Measurements from ENCODE around the gene ULK3. TPM values are rescaled to one million over a fixed set of nuclear protein-coding genes. Genes with fewer than 3 reads are reported as not detected.

ULK3 gene
- polyA plus RNA-seq, 1 donor = 49.3 TPM

DNA sequence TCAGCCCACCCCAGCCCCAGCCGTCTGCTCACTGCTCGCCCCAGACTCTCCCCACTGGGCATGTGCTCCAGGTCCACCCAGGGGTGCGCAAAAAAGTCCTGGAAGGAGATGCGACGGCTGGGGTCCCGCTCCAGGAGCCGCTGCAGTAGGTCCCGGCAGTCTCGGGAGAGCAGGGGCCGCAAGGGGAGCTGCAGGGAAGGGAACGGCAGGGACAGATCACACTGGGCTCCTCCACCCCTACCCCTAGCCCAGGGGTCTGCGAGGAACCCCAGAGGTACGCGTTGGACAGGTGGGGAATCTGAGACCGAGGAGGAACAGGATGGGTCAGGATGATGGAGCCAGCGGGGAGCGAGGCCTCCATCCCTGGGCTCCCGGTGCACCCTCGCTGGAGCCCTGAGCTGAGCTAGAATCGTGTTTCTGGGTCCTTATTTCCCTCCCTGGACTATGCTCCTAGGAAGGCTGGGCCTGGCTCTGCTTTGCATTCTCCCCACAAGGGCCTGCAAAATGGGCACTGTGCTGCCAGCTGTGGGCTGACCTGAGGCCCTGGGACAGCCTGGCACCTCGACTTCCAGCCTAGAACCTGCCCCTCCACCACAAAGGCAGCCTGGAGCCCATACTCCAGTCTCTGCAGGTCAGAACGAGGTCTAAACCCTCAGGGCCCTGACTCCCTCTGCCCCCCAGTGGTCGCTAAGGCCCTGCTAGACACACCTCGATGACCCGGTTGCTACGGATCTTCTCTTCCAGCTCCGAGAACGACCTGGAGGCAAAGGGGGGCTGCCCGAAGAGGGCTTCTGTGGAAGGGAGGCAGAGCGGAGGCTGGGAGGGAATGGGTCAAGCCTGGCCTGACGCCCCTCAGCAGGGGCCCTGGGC is 3.2 kb downstream of the ULK3 start:
- DNase-seq = no peak

DNA sequence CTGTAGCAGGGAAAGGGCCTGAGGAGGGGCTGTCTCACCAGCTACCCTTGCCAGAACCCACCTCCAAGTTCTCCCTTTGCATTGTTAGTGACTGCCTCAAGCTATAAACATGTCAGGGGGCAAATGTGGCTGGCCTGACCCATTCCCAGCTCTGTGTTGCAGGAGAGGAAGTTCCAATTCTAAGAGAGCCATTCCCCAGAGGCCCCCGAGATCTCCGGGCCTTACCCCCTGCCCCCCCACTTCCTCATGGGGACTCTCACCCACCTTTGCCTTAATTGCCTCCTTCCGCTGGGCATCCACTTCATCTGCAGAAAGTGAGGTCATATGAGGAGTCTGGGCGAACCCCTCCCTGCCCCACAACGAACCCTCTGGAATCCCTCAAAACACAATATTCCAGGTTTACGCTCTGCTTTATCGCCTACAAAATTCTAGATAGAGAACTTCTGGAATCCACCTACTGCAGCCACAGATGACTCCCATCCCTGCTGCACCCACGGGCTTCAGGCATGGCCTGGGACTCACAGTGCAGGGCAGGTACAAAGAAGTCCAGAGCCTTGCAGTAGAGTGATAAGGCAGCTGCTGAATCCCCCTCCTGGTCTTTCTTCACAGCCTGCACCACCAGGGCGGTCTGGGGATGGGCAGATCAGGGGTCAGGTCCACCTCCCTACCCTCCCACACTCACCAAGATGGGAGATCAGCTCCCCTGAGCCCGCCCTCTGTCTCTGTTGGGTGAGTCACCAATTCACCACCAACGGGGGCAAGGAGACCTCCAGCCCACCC is 4.0 kb downstream of the ULK3 start:
- DNase-seq = no peak

DNA sequence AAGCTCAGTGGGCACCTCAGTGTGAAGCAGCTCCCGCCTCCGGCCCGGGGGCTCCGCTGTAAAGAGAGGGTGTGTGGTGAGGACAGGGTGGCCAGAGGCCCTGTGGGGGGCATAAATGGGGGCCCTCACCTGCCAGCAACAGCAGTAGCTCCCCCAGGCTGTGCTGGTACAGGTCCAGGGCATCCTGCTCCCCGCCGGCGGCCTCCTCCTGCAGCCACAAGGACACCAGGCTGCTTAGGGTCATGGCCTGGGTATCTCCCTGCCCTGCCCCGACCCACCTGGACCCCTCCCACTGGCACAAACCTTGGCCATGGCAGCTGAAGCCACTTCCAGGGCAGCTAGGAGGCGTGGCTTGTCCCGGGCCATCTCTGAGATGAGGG is 4.8 kb downstream of the ULK3 start:
- no peak for DNase-seq

DNA sequence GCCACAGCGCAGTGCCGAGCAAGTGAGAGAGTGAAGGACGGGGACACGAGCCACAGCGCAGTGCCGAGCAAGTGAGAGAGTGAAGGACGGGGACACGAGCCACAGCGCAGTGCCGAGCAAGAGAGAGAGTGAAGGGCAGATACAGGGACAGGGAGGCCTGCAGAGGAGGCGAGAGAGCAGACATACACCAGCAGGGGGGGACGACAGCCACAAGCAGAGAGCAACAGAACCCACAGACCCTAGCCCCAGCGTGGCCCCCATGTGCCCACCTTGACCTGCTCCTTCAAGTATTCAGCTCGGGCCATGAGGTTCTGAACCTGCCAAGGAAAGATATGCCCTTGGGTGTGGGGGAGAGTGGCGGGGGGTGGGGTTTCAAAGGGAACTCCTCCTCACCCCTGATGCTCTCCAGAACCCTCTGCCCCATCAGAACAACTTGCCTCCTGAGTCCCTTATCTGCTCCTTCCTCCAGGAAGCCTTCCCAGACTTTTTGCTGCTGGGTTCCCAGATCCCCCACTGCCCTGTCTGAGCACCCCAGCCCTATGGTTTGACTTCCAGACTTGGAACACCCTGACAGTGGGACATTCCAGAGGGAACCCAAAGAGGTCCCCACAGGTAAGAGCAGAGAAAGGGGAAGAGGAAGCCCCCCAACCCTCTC is 5.3 kb downstream of the ULK3 start:
- no peak for DNase-seq

DNA sequence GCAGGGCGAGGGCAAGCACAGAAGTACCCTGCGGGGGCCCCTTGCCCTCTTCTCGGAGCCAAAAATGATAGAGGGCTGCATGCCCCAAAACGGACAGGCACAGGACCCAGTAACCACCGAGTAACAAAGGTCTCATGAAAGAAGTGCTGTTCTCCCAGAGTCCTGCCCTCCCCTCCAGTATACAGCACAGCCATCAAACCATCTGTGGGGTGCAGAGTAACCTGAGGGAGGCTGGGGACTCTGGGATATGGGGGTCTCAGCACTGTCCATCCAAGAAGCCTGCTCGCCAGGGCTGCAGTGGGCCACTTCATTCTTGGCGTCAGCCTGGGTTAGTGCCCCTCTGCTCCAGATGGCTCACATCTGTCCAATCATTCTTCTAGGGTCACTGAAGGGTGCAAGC is 6.1 kb downstream of the ULK3 start:
- no peak for DNase-seq

DNA sequence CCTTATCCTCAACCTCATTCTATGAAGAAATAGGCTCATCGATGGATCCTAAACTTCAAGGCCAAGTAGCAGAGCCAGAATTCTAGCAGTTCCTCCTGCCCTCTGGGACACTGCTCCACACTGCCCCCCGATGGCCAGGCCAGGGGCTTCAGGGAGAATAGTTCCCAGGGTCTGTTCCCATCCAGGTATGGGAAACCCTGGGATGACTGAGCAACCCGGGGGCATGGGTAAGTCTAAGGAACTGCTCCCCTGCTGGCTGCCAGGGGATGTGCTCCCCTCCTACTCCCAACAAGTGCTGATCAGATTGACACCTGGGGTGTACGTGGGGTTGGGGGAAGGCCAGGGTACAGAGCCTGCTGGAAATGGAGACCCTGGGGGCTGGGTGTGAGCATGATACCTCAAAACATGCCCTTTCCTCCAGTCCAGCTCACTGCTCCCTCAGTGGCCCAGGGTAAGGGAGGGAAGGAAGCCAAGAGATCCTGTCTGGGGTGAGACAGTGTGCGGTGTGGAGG is 7.6 kb downstream of the ULK3 start:
- DNase-seq = no peak

DNA sequence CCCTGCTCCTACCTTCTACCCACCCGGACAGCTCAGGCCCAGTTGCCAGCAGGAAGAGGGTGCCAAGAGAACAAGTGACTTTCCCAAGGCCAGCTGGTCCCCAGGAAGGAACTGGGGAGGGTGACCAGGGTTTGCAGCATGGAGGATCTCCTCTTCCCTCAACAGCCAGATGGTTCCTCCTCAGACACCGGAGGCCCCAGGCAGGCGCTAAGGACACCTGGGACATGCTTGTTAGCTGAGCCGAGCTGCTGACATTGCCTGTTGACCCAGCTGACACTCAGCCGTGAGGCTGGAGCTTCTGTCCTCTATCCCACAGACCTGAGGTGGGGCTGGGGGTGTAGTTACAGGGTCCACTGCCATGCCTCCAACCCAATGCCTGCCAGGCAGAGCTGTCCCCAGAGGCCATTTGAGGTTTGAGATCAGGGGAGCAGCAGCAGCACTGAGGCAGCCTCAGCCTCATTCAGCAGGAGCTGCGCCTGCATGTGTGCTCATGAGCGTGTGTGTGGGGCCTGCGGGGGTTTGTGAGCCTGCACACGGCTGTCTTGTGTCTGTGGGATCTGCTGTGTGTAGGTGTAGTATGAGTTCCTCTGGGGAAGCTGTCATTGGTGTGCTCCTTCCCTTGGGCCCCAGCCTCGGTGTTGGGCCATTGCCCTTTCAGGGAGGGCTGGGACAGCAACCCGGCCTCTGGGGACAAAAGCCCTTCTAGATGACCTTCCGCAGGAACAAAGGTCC is 9.4 kb downstream of the ULK3 start:
- no peak for DNase-seq

DNA sequence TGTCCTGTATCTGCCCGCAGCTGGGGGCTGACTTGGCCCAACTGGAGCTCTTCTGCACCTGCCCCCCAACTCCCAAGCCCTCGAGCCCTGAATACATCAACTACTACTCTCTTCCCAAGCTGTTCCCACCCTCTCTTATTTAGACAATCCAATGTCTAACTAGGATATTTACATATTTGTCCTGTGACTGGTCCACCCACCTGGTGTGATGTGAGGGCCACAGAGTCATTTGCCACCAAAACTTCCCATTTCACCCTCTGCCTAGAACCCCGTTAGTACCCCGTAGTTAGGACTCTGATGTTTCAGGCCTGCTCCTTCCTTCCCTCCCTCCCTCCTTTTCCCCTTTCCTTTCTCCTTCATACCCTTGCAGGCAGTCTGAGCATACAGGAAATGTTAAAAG is 10.1 kb downstream of the ULK3 start:
- no peak for DNase-seq

DNA sequence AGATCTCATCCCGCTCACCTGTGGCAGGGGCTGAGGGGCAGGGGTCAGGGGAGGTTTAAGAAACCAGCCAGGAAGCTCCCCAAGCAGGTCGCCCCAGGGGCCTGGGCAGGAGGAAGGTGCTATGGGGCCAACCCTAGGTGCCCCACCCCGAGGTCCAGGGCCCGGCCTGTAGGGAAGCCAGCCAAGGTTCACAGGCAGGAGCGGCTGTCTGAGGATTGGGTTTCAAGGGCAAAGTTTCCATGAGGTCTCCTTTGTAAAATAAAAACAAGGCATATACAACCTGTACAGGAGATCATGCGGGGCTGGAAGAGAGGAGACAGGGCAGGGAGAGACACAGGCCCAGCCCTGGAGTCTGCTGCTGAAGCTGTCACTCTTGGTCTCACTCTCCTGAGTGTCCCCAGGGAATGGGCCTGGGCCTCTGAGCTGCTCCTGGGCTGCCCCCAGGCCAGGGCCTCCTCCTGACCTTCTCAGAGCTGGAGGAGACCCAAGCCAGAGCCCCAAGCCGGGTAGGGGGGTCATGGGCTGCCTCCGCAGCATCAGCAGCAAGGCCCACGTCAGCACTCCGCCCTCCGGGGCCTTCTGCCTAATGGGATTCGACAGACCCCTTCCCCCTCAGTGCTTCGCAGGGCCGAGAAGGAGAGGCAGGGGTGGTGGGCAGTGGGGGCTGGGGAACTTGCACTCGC is 11.0 kb downstream of the ULK3 start:
- DNase-seq = no peak

DNA sequence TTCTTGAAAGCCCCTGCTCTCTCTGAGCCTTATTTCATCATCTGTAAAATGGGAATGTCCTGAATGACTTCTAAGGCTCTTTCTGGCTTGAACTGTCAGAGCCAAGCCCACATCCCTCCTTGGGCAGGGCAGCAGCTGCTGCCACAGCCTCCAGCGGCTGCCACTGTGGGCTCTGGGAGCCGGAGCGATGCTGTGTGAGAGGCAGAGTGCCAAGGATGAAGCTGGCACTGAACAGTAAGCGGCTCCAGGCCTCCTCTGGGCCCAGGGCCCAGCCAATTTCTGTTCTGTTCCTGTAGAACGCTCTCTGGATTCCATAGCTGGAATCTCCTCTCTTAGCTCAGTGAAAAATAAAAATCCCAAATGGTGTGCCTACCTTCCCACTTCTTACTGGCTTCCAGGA is 12.1 kb downstream of the ULK3 start:
- no peak for DNase-seq

DNA sequence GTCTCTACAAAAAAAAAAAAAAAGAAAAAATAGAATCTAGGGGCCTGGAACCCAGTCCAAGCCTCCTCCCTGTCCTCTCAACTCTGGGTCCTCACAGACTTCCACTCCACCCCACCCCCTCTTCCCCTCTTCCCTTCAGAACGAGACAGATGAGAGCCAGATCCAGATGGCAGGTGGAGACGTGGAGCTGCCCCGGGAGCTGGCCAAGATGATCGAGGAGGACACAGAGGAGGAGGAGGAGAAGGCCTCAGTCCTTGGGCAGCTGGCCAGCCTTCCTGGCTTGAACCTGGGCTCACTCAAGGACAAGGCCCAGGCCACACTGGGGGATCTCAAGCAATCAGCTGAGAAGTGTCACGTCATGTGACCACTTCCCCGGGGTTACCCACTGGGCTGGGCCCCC is 13.0 kb downstream of the ULK3 start:
- DNase-seq = no peak

DNA sequence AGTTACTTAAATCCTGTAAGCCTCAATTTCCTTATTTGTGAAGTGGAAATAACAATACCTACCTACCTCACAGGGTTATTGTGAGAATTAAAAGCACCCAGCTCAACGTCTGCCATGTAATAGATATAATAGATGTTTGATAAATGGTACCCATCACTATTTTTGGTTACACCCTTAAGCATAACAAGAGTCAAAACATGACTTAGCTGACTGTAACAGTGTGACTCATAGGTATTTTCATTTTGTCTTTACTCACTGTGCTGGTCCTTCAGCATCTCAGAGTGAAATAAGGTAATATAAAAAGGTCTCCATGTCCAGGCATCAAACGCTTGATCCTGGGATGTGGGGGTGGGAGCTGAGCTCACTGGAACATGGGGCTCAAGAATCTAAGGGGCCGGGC is 13.5 kb downstream of the ULK3 start:
- no peak for DNase-seq

DNA sequence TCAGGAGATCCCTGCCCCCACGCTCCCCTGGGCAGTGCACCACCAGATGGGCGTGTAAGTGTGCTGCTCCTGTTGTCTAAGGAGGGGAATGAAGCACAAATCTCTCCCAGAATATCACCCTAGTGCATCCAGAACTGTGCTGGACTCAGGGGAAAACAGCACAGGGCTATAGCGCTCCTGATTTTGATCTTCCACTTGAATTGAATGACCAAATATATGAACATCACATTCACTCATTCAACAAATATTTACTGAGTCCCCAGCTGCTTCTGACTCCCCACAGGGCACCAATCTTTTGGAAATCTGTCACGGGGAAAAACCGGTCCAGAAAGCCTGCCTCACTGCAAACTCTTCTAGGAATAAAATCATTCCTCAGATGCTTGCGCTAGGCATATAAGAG is 14.1 kb downstream of the ULK3 start:
- no peak for DNase-seq

DNA sequence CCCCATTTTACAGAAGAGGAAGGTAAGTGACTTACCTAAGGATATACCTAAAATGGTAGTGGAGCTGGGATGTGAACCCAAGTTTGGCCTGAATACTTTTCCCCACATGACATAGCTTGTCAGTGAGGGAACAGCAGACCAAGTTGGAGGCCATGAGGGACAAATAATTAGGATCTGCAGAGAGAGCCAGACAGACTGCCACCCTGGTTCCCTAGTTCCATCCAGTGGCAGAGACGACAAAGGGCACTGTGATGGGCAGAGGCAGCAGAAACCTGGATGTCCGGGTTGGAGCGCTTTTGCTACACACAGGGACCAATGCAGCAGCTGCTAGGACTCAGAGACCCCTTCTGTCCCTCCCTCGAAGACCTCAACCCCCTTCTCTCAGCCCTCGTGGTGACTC is 15.3 kb downstream of the ULK3 start:
- DNase-seq = no peak

DNA sequence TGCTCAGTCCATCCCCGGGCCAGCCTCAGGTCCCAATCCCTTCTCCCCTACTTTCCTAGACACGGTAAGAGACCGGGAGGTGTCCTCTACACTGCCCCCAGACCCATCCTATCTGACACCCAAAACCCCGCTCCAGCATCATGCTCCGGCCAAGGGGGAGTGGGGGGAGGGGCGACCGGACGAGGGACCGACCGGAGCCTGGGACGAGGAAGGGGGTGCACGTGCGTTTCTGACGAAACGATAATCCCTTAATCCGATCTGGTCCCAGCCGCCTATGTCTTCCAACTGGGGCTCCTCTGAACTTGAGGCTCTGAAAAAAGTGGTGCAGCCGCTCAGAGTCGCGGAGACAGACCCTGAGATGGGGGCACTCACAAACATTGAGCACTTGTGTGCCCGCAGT is 16.0 kb downstream of the ULK3 start:
- DNase-seq = no peak

DNA sequence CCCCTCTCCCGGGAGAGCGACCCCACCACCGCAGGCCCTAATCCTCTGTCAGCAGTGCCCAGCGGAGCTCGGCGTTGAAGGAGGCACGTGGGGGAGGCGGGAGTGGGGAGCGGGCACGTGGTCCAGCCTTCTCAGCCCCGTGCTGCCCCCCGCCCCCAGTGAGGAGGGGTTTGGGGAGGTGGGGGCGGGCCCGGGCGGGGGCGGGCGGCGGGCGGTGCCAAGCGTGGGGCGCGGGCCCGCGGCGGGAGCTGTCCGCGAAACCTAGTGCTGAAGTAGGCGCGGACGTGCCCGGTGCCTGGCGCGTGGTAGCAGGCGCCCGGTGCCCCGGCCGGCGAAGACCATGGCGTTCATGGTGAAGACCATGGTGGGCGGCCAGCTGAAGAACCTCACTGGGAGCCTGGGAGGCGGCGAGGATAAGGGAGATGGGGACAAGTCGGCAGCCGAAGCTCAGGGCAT is 16.6 kb downstream of the ULK3 start, which contains the start of gene CPLX3:
CPLX3 (plus strand) TSS at position 264 of the 456 bp plus-strand sequence; CDS start at position 341, 77 bp downstream.
- DNase-seq = no peak

DNA sequence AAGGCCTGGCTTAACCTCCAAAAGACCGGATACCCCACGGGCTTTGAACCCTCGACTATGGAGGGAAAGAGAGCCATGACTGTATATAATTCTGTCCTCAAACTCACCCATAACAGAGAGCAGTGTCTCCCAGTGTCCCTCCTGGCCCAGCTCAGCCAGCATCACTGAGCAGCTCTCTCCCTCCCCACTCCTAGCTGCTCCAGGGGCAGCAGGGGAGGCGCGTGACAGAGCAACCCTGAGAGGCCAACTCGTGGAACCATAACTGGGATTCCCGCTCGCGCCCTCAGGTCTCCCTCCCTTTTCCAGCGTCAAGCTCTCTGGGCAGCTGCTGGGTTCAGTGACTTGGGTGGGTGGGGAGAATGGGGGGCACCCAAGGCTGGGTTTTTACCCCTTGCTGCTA is 17.1 kb downstream of the ULK3 start:
- no peak for DNase-seq

DNA sequence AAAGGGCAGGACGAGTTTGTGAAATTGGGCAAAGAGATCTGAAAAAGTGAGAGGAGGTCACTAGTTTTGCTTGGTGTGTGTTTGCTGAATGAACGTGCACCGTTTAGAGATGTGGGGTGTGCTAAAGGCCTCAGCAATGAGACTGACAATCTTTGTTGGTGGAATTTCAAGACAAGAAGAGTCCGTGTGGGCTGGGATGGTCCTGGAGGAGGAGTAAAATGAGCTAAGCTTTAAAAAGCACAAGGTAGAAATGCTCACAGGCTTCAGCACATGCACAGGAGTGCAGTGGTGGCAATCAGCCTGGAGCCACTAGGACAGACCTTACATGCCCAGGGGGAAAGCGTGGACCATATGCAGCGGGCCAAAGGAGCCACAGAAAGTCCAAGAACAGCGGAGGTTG is 18.0 kb downstream of the ULK3 start:
- no peak for DNase-seq

DNA sequence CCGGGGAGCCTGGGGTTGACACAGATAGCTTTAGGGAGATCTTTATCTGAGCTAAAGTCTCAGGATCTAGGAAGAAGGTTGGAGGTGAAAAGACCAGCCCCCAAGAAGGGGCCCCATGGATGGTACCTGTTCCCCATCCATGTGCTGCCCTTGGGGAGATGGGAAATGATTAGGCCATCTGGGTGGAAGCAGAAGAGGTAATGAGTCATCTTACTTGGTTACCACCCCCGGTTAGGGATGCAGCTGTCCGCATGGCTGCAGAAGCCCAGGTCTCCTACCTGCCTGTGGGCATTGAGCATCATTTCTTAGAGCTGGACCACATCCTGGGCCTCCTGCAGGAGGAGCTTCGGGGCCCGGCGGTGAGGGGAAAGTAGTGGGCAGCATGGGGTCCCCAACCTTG is 19.6 kb downstream of the ULK3 start:
- no peak for DNase-seq

DNA sequence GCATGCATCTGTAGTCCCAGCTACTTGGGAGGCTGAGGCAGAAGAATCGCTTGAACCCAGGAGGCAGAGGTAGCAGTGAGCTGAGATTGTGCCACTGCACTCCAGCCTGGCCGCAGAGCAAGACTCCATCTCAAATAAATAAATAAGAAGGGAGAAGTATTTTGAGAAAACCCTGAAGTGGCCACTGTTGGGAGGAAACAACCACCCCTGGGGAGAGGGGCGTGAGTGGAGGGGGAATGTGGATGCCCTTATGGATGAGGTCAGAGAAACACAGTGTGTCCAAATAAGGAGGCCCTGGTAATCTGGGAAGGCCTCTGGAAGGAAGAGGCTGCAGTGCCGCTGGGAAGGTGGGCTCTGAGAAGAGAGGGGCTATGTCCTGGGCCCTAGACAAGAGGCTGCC is 20.7 kb downstream of the ULK3 start:
- no peak for DNase-seq

DNA sequence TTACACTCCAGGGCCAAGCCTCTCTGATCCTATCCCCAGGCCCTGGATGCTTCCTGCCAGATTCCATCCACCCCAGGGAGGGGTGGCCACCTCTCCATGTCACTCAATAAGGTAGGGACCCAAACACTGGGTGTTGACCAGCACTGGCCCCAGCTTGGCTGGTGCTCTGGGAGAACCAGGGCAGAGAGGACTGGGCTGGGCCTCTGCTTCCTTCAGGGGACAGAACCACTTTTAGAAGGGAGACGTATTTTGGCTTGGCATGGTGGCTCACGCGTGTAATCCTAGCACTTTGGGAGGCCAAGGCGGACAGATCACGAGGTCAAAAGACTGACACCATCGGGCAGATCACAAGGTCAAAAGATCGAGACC is 21.2 kb downstream of the ULK3 start:
- no peak for DNase-seq
